Activated CD4-positive, alpha-beta T cell treated with anti-CD3 and anti-CD28 coated beads, Interleukin-2, Interleukin-4, amounts not matched to agents 100 ng/mL and 50 ng/mL, durations not matched to agents 16 hours and 8 hours (primary cell): ENCODE data around the gene ST6GALNAC3.
"Not testable (repeated sequence)": the region's sequence is repeated elsewhere in the genome, so short reads cannot be mapped to it uniquely, and the experiment has no call there.

ENCODE experiments used
- DNase-seq: peaks from one replicate; pipeline ENCODE4 v3.0.0-alpha.2; 2020; ENCODE audit warnings: low spot score

ST6GALNAC3 gene

DNA sequence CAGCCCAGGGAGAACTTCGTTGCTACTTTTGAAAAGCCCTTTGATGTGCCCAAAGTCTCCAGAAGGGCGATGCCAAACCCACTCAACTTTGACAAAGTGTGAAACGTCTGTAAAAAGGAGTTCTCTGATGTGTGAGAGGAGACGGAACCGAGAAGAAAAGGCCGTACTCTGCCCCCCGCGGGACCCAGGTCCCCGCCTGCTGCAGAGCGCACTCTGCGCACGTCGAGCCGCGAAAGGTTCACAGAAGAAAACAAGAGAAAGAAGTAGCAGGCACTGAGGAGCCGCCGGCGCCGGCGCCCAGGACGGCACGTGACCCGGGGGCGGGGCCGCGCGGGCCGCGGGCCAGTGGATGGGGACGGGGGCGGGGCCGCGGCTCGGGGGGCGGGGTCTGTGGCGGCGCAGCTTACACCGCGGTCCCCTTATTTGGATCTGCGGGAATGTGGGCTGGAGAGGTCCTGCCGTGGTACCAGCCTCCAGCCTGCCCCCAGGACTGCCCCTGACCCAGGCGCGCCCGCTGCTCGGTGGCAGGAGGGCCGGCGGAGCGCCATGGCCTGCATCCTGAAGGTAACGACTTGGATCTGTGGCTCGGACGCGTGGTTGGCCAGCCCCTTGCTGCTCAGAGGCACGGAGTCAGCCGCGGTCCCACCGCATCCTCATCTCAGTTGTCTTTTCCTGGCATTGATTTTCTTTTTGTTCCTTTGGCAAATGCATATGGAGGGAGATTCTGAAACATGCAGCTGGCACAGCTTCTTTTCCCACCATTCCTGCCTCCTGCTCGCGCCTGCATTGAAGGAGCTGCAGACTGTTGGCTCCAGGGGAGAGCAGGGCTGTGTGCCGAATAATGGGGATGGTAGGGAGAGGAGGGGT, at the start of gene ST6GALNAC3:
ST6GALNAC3 (plus strand) TSS at position 426 of the 867 bp plus-strand sequence.
- peak; percentile 58 for DNase-seq

DNA sequence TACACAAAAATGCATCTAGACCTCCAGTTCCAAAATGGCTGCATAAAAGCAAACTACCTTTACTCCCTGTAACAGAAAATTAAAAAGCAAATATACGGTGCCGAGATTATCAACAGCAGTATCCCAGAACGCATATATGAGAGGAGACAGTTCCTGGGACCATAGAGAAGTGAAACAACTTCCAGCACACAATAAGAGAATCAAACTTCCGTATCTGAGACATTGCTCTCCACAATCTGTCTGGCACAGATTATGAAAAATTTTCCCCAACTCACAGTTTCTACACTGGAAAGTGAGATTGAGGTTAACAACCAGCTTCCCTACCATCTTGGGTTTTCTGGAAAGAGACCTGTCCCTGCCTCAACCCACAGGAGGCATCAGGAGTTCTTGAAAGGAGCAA, 47.2 kb upstream of the ST6GALNAC3 start:
- DNase-seq: no peak

DNA sequence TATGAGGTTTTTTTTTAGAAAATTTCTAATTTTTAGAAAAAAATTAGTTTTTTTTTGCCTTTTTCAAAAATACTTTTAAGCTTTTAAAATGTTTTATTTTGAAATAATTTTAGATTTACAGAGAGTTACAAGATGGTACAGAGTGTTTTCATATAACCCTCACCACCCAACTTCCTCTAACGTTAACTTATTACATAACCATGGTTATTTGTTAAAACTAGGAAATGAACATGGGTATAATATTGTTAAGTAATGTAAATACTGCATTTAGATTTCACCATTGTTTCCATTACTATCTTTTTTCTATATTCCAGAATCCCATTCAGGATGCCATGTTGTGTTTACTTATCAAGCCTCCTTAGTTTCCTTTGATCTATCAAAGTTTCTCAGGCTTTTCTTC, 45.2 kb upstream of the ST6GALNAC3 start:
- no peak for DNase-seq

DNA sequence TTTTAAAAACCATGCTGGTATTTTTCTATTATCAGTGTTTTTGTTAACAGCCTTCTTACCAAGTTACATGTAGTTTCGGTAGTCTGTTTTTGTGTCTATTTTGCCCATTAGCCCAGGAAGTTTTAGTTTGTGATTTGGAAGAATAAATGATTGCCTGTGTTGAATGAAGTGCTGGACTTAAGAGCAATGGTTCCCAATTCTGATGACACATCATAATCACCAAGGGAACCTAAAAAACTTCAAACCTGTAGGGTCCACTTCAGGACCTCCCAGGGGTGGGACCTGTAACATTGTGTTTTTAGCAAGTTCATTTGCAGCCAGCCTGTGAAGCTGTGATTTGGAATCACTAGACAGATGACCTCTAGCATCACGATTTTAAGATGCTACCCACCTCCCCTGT, 43.0 kb upstream of the ST6GALNAC3 start:
- DNase-seq: no peak

DNA sequence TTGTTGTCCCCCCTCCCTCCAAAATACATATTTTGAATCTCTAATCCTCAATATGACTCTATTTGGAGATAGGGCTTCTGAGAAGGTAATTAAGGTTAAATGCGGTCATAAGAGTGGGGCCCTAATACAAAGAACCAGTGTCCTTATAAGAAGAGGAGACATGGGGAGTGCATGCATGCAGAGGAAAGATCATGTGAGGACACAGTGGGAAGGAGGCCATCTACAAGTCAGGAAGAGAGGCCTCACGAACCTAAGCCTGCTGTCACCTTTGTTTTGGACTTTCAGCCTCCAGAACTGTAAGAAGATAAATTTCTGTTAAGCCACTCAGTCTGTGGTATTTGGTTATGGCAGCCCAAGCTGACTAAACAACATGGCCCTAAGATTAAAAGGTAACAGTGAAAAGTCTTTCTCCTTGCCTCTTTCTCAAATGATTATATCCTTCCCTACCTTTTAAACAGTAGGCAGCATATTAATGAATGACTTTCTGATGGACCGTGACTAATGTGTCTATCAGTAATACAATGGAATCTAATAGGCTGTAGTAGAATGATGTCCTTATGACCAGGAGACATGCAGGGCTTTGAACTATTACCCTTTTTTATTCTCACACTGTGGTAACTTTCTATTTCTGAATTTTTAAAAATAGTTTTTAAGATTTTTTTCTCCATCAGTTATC, 40.6 kb upstream of the ST6GALNAC3 start:
- DNase-seq: no peak

DNA sequence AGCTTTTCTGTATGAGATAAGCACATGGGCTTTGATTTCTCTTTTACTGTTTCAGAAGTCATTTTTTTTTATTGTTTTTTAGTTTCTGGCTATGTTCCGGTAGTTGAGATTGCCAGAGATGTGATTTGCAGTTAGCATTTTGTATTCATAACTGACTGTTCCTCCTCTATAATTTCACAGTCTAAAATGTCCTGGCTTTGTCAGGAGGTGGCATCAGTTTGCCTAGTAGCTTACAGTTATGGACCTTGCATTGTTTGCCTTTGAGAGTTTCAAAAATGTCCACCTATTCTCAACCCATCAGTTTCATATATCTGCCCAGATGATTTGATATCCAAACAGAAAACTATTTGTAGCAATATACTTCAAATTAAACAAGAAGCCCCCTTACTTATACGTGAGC, 39.5 kb upstream of the ST6GALNAC3 start:
- DNase-seq: no peak

DNA sequence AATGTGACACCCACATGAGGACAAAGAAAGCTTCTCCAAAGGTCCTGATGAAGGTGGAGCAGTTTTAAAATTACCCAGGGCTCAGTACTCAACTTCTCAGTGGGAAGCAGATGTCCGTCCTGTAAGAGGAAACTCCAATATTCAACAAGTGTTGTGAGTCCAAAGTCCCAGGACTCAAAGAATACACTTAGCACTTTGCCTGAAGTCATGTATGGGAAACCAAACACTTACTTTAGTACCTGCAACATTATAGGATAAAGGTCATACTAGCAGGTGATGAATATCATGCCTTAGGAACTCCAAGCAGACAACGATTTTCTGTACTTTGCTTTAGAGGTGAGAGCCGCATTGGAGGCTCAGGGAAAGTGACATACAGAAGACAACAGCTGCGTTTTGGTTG, 37.2 kb upstream of the ST6GALNAC3 start:
- no peak for DNase-seq

DNA sequence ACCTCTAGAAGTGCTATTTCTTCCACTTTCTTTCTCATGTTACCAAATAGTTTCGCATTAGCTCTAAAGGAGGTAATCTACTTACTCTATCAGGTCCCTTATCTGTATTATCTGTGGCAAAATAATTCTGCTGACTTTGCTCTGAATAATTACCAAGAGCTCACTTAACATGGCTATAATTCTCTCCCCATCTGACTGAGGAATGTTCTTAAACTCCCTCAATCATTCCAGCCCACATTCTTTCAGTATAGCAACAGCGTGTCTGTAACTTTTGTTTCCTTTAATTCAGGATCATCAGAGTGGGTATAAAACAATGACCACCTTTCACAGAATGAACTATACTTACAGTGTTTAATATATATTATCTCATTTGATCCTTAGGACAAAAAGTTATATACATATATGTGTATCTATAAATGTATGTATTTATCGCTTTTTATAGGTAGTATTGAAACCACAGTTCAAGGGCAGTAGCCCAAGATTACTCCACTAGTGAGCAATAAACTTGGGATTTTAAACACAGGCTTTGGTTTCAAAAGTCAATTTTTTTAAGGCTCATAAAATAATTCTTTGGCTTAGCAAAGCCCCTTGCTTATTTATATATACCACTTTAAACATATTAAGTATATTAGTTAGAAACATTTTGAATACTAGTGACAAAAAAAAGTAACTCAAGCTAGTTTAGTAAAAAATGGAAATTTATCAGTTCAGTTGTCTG, 36.1 kb upstream of the ST6GALNAC3 start:
- DNase-seq: no peak

DNA sequence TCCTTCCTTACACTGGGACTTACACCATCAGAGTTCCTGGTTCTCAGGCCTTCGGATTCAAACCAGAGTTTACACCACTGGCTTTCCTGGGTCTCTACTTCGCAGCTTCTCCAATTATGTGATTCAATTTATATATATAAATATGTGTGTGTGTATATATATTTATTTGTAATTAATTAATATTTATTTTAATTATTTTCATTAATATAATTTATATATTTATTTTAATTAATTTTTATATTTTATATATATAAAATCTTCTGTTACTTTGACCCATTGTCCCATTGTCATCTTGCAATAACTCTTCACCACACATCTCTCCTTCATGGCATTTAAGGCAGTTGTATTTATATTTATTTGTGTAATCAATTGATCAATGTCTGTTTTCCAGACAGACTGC, 28.4 kb upstream of the ST6GALNAC3 start:
- DNase-seq: no peak

DNA sequence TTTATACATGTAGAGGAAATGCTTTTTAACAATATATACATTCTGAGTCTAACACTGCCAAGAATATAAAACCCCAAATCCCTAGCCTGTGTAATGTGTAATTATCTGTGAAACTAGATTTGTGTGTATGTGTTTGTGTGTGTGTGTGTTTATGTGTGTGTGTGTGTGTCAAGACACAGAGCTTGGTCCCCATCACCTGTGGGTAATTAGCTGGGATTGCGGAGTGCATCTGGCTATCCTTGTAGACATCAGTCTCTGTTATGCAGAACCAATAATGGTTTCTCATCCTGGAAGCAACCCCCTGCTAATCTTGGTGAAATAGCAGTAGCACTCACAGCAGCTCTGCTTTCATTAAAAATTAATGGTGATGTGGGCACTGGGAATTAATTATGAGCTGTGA, 26.3 kb upstream of the ST6GALNAC3 start:
- no peak for DNase-seq

DNA sequence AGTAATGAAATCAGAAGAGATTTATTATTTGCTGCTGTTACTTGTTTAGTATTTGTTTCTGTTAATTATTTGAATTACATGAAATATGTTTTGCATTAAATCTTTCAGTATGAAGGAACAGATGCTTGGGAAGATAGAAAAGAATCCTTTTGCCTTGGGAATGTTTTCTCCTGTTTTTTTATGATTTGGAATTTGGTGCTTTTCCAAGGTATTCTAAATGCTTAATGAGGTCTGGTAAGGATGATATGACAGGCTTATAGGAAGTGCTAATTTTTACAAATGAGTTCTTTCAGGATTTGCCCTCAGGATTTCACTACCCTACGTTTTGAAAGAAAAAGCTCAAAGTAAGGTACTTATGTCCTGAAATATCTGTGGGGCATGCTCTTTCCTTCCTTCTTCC, 25.6 kb upstream of the ST6GALNAC3 start:
- no peak for DNase-seq

DNA sequence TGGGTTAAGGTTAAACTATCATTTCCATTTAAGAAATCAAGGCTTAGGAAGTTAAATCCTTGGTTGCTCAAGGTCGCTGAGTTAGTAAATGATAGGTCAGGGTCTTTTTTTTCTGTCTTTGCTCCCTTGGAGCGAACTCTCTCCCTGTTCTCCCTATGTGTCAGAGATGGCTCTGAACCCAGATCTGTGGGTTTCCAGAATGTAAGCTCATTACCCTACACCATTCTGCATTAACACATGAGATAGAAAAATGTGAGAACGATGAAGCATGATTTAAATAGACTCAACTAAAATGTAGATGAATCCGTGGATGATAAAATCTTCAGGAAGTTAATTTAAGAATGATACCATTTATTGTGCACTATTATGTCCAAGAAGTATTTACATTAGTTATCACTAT, 25.0 kb upstream of the ST6GALNAC3 start:
- no peak for DNase-seq

DNA sequence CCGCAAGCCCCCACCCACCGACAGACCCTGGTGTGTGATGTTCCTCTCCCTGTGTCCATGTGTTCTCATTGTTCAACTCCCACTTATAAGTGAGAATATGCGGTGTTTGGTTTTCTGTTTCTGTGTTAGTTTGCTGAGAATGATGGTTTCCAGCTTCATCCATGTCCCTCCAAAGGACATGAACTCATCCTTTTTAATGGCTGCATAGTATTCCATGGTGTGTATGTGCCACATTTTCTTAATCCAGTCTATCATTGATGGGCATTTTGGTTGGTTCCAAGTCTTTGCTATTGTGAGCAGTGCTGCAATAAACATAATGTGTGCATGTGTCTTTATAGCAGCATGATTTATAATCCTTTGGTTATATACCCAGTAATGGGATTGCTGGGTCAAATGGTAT, 24.5 kb upstream of the ST6GALNAC3 start:
- DNase-seq: not testable (repeated sequence)

DNA sequence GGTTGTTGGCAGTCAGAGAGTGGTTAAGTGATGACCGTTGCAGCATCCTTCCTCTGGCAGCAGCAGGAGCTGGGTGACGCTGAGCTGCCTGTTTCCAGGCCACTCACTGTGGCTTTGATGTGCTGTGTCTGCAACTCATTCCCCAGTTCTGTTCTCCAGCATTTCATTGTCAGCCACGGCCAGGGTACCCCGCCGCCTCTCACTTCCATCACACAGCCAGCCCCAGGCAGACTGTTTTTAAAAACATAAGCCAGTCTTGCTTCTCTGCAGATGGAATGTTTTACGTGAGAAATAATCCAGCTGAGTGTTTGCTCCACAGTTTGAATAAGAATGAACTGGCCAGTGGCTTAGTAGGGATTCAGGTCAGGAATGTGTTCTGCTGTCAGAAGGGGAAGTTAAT, 21.5 kb upstream of the ST6GALNAC3 start:
- DNase-seq: peak; percentile 2

DNA sequence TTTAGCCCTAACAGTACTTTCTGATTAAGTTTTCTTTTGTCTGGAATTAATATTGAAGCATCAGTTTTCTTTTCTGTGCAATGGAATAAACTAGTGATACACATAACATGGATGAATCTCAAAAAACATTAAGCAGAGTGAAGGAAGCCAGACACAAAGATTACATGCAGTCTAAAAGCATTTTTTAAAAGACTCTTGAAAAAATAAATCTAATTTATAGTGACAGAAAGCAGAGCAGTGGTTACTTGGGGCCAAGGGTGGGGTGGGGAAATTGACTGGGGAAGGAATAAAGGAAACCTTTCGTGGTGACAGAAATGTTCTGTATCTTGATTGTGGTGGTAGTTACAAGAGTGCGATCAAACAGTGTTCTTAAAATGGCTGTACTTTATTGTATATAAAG, 20.2 kb upstream of the ST6GALNAC3 start:
- DNase-seq: no peak

DNA sequence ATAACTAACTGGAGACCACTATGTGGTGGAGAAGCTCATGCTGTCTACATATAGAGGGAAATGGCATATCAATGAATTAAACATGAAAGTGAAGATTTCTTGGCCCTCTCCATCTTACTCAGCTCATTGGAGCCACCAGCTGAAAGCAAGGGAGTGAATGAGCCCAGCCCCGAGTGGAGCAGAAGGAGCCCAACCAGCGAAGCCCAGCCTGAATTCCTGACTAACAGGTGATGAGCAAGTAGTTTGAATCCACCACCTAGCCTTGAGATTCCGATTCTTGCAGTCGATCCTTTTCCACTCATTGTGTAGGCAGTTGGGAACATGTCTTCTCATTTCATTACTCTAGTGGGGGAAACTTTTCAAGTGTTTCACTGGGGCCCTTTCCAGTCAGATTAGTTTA, 18.6 kb upstream of the ST6GALNAC3 start:
- no peak for DNase-seq

DNA sequence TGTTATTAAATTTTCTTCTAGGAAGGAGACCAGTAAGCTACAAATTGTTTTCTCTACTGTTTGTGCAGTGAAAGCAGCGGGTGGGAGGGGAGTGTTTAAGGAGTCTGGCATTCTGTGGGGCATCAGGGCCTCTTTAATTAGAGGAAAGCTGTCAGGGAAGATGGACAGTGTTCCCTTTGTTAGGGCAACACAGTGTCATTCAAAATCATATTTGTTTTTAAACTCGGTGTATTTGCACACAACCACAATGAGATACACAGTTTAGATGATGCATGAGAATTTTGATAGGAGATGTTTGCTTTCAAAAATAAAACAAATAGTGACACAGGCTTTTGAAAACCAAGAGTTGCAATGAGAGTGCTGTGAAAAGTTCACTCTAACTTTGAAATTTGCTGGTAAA, 15.1 kb upstream of the ST6GALNAC3 start:
- DNase-seq: no peak

DNA sequence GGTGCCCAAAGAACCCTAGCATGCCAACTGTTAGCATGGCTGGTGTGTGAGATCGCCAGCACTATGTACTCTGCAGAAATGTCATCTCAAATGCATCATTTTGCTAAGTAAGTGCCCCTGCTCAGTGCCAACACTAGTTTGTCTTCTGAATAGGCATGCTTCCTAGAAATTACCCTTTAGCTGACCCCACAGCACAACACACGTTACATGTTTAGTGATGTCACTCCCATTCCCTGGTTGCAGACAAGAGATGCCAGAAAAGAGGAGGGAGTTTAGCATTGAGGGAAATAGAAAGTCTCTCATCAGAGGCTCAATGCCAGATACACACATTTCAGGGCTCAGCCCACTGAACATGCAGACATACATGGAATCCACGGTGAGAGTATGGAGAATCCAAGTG, 9.3 kb upstream of the ST6GALNAC3 start:
- DNase-seq: no peak

DNA sequence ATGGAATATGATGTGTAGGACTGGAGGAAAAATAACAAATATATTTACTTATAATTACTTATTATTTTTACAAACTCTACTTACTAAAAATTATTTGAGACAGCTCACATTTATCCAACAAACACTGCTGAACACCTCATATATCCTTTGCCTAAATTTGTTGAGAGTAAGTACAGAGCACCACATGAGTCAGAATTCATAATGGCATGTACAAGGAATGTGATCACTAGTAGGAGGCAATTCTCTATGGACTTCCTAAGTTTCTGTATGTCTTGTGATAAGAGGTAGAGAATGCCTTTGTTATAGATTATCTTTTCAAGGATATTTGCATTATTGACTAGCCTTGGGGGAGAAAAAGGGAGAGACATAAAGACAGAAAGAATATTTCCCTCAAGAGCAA, 8.2 kb upstream of the ST6GALNAC3 start:
- DNase-seq: no peak

DNA sequence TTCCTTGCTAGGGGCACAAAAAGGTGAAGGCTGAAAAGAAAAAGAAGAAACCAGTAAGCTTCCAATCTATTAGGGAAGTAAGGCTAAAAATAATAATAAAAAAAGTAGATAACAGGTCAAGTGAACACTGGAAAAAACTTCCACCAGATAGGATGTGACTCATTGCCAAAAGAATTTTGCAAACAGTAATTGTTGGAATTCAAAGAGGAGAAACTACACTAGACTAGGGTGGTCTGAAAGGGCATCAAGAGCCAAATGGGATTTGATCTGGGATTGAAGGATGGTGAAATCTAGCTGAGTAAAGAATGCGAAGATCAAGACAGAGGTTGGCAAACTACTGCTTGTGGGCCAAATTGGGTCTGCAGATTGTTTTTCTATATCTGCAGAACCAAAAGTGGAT, 6.0 kb upstream of the ST6GALNAC3 start:
- DNase-seq: no peak

DNA sequence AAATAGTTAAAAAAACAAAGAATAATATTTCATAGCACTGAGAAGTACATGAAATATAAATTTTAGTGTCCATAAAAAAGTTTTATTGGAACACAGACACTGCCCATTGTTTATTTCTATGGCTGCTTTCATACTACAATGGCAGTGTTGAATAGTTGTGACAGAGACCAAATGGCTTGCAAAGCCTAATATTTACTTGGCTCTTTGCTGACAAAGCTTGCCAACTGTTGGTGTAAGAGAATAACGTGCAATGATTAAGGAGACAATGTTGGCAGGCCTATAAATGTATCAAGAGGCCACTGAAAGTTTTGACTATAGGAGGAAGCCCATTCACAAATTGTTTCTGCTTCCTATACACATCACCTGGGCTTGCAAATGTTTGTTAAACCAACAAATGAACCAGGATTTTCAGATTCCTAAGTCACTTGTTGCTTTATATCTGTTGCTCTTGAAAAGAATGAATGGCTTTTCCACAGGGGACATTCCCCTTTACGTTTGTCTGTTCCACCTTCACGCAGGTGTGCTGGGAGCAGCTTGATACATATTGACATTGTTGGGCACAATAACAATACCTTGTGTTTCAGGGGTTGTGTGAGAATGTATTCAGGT, 5.5 kb upstream of the ST6GALNAC3 start:
- DNase-seq: no peak

DNA sequence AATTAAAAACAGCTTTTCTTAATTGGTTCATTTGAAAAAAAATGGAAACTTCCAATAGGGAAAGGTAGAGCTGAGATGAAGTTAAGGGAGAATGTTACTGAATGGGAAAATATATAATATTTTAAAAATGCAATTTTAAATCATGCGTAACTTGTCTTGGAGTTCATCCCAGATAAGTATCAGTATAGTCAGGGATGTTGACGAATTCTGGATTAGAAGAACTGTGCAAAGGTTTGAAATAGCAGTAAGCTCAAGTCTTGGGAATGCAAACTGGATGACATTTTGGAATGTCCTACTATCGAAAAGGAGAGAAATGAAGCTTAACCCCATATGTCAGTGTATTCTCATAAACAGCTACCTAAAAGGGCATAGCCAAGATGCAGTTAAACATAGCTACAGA, 4.0 kb upstream of the ST6GALNAC3 start:
- DNase-seq: no peak

DNA sequence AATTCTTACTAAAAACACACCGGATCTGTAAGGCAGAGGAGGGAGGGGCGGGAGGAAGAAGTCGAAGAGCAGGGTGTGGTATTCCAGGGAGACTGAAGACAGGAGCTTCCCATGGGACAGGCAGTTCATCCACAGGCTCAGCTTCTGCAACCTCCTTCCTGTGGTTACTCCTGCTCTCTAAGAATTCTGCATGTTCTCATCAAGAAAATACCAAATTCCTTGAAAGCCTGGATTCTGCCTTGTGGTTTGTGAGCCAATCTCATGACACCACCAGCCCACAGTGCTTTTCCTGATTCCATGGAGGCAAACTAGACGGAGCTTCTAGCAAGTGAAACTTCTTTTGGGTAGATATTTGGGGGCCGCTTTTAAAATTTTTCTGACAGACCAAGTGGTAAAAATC, 1.1 kb upstream of the ST6GALNAC3 start:
- no peak for DNase-seq
